ENCODE data around the gene NECTIN3. TPM values are rescaled to one million over a fixed set of nuclear protein-coding genes. Genes with fewer than 3 reads are reported as not detected.

NECTIN3 gene
- total and polyA plus RNA-seq, 4 donors: 9.0 to 31.8 (median 15.3) TPM

GRCh38 chr3:111227216-111227615 is 155.6 kb downstream of the NECTIN3 start:
- Histone ChIP-seq H3K9me3 (ENCODE audit: control insufficient read depth in 4 of 4, low read length in 3 of 4) (peaks cover 0 to 4% (median 0%) of the 10 kb centered on the region in 4 donors), H3K27me3 (ENCODE audit: control insufficient read depth in 4 of 4, insufficient read depth in 4 of 4, low read length in 3 of 4) (no peaks in the 10 kb centered on the region), H3K4me1 (ENCODE audit: control insufficient read depth in 4 of 4, insufficient read depth in 4 of 4, low read length in 3 of 4) (no peaks in the 10 kb centered on the region), H3K9ac (ENCODE audit: low read depth in 1 of 2, low read length in 2 of 2) (no peak overlapping the region), H3K36me3 (ENCODE audit: control insufficient read depth in 4 of 4, insufficient read depth in 3 of 4, low read depth in 1 of 4, low read length in 3 of 4) (no peaks in the 10 kb centered on the region), H3K4me3 (ENCODE audit: low read depth in 1 of 3, low read length in 3 of 3) (no peak overlapping the region), H3K27ac (ENCODE audit: low read depth in 1 of 2, low read length in 2 of 2) (no peak overlapping the region)
- DNase-seq (ENCODE audit: low spot score): no peak
- TF ChIP-seq GABPA (IDR thresholded peaks at IDR 0.05 in 1 of 2, conservative IDR thresholded peaks at IDR 0.05 in 1 of 2) (no peak), FOXA2 (IDR thresholded peaks at IDR 0.05) (no peak), SP1 (IDR thresholded peaks at IDR 0.05) (no peak), FOXA1 (IDR thresholded peaks at IDR 0.05) (no peak), RXRA (IDR thresholded peaks at IDR 0.05) (no peak), MAX (IDR thresholded peaks at IDR 0.05) (no peak), YY1 (IDR thresholded peaks at IDR 0.05) (no peak), TAF1 (conservative IDR thresholded peaks at IDR 0.05) (no peak), HNF4A (conservative IDR thresholded peaks at IDR 0.05) (no peak), REST (IDR thresholded peaks at IDR 0.05) (no peak), RAD21 (IDR thresholded peaks at IDR 0.05) (no peak), ATF3 (IDR thresholded peaks at IDR 0.05) (no peak), ZBTB33 (IDR thresholded peaks at IDR 0.05) (no peak), HNF4G (IDR thresholded peaks at IDR 0.05) (no peak), NR2F2 (IDR thresholded peaks at IDR 0.05) (no peak), JUND (IDR thresholded peaks at IDR 0.05) (no peak), EGR1 (IDR thresholded peaks at IDR 0.05; ENCODE audit: low read depth in 2 of 2) (no peak), CTCF (IDR thresholded peaks at IDR 0.05; ENCODE audit: low read depth, low read length, missing input control) (no peak)

Data from liver (tissue), 9 donors.